Umbilical cord (tissue), 2 donors: ENCODE data around the gene ZNF175. TPM values are rescaled to one million over a fixed set of nuclear protein-coding genes. Genes with fewer than 3 reads are reported as not detected.

Experiments
- DNase-seq: peaks from one replicate; pipeline ENCODE4 v3.0.0-alpha.2; 2015; ENCODE audit warnings: low spot score
- total RNA-seq: library from RNA; depleted of rRNA; stranded (reverse); fragments of >200 nt; gene quantifications from one replicate; pipeline ENCODE4 v1.2.3, GENCODE V29; 2014; ENCODE audit warnings: low replicate concordance; ENCODE audit not compliant: insufficient read depth

Gene ZNF175
- total RNA-seq, 1 donor from 2014 or later: 17.3 TPM

DNA sequence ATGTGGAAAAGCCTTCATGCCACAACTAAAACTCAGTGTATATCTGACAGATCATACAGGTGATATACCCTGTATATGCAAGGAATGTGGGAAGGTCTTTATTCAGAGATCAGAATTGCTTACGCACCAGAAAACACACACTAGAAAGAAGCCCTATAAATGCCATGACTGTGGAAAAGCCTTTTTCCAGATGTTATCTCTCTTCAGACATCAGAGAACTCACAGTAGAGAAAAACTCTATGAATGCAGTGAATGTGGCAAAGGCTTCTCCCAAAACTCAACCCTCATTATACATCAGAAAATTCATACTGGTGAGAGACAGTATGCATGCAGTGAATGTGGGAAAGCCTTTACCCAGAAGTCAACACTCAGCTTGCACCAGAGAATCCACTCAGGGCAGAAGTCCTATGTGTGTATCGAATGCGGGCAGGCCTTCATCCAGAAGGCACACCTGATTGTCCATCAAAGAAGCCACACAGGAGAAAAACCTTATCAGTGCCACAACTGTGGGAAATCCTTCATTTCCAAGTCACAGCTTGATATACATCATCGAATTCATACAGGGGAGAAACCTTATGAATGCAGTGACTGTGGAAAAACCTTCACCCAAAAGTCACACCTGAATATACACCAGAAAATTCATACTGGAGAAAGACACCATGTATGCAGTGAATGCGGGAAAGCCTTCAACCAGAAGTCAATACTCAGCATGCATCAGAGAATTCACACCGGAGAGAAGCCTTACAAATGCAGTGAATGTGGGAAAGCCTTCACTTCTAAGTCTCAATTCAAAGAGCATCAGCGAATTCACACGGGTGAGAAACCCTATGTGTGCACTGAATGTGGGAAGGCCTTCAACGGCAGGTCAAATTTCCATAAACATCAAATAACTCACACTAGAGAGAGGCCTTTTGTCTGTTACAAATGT is 16.4 kb downstream of the ZNF175 start:
- no peak for DNase-seq

DNA sequence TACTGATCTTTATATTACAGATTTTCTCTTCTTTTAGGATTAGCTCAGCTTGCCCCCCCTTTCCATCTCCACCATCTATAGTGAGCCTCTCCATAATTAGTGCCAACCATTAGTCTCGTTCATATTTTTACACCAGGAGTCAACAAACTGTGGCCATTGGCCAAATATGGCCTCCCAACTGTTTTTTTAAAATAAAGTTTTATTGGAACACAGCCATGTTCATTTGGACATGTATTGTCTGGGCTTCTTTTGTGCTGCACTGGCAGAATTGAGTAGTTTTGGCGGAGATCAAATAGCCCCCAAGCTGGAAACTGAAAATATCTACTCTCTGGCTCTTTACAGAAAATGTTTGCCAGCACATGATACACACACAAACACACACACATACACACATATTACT is 18.4 kb downstream of the ZNF175 start:
- no peak for DNase-seq

DNA sequence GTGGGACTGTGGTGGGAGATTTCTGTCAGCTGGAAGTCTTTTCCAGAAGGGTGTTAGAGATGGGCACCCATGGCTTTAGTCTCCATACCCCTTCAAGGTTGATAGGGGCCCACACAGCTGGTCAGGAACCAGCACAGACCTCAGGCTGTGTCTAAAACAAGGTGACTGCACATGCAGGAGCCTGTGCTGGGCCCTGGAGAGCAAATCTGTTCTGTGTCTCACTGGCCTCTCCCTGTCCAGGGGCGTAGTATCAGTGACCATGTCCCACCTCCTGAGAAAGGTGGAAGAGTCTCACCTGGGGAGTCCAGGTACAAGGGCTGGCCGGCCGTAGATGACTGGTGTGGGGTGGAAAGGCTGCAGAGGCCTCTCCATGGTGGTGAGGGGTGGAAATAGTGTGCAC is 19.4 kb downstream of the ZNF175 start:
- no peak for DNase-seq

DNA sequence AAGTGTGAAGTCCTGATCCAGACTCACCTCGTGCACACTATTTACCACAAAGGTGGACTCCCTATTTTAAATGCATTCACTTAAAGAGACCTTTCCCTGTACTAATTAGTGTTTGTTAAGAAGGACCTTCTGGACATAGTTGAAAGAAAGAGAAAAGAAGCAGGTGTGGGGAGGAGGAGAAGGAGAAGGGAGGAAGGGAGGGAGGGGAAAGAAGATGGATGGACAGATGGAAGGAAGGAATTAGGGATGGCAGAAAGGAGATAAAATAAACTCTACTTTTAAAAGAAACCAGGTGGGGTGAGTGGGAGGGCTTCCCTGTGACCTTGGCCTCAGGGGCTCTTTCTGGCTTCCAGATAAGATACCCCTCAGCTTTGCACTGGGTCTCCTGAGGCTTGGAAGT is 21.4 kb downstream of the ZNF175 start:
- no peak for DNase-seq

DNA sequence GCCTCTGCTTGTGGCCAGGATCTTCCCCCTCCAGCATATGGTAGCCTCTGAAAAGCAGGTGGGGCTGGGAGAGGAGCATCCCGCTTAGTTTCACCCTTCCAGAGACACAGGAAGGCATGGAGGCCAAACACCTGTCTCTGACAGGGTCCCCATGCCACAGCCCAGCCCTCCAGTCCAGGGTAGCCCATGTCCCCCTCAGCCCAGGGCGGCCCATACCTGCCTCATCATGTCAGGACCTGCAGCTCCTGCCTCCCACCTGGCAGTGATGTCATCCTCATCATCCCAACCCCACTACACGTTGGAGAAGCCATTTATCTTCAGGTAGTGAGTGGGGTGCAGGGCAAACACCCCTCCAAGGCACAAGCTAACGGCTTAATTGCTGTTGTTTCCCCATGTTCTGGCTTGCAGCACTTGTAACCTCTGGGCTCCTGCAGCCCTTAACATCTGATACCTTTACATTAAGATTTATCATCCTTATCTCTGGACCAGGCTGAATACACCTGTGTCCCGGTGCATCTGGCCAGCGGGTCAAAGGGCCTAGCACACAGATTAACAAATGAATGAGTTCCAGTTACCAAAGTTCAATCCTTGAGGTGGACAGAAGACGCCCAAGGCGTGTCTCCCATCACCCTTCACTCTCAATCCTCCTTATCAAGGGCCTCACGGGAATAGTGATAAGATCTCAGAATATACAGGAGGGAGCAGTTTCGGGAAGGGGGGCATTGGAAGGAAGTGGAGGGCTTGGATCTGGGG is 22.2 kb downstream of the ZNF175 start:
- DNase-seq: no peak

DNA sequence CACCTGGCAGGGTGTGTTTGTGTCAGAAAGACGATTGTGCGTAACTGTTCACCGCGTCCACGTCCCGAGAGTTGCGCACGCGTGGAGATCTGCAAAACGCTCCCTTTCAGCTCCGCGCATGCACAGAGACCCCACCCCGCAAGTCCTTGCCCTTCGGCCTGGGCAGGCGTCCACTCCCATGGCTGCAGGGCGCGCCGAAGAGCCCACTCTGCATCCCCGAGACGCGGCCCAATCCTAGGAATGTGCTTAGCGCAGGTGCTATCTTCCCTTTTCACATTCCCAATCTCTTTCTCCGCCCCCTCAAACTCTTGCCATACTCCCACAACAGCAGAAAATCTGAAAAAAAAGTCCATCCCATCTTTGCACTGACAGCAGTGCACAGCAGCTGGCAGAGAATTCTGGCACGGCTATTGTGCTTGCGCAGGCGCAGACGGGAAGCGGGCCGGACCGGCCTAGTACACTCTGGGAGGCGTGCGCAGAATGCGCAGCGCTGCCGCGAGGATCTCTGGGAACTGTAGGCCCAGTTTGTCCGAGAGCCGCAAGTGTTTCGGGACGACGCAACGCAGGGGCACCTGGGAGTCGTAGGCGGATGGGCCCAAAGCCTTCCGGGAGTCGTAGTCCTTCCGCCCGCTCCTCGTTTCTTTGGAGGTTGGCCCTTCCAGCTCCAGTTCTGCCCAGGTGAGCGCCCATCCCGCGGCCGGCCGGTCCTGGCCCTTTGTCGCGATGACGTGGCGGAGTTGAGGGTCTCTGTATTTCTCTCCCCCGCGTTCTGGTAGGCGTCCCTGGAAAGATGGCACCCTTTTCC is 23.1 kb downstream of the ZNF175 start:
- peak; percentile 99 for DNase-seq

DNA sequence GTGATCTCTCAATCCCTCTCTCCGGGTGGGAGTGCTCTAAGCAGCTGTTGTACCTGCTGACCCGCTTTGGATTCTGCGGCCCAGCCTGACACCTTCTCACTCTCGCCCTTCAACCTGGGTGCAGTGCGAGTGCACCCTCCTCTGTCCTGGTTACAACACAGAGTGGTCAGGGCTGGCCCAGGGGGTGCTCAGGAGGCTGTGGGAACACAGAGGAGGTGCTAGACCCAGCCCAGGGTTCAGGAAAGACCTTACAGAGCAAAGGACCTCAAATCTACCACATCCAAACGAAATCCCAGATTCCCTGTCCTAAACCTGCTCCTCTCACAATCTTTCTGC is 23.7 kb downstream of the ZNF175 start:
- no peak for DNase-seq

DNA sequence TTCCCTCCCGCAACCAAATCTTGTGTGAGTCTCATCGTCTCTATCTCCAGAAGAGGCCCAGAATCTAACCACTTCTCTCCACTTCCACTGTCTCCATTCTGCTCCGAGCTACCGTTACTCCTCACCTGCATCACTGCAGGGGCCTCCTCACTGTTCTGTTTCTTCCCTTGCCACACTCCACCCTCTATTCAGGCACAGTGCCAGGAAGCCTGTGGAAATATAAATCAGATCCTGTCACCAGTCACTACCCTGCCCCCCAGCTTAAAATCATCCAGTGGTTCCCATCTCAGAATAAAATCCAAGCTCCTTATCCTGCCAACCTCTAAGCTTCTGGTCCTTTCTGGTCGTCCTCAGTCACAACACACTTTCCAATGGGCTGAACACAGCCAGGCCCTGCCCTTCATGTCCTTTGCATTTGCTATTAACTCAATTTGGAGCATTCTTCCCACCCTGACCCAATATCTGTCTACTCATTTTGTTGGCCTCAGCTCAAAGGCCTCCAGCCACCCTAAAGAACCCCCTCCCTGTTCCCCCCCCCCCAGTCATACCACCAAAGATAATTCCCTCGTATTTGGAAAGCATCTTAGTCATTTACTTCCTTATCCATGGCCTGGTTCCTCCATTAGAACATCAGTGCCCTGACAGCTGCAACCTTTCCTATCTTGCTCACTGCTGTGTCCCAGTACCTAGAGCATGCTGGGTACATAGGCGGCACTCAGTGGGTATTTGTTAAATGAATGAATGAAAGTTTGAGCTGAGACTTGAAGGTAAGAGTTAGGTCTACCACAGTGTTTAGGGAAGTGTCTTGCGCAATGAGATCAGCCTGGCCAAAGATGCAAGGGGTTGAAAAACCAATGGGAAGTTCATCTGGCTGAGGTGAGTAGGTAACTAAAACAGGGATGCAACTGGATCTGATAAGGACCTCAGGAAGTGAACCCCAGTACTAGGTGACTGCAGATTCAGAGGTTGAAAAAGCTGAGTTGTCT is 24.4 kb downstream of the ZNF175 start:
- DNase-seq: no peak

DNA sequence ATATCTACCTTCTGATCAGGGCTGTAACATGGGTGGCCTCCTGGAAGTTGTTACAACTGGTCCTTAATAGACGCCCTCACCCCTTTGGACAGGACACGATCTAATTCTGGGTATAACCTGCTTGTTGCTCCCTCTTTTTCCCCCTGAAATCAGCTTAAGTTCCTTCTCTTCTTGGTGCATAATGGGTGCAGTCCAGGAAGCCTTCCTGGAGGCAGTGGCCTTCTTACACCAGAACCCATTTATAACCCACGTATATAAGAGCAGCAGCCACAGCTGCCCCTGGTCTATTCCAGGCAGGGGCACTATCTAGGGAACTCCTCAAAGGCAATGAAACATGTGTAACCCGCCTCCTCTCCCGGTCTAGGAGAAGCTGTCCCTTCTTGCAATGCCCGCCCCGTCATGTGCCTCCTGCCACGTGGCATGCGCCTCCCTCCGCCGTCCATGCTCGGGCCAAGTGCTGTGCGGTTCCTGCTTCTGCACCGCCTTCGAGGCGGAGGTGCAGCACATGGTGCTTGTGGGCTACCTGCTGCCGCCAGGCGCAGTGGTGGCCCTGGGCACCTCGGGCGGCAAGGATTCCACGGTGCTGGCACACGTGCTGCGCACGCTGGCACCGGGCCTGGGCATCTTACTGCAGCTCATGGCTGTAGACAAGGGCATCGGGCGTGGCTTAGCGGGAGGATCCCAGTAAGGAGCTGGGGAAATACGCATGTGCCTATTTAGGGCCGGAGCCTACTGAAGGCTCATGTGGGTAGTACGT is 27.3 kb downstream of the ZNF175 start:
- DNase-seq: no peak

DNA sequence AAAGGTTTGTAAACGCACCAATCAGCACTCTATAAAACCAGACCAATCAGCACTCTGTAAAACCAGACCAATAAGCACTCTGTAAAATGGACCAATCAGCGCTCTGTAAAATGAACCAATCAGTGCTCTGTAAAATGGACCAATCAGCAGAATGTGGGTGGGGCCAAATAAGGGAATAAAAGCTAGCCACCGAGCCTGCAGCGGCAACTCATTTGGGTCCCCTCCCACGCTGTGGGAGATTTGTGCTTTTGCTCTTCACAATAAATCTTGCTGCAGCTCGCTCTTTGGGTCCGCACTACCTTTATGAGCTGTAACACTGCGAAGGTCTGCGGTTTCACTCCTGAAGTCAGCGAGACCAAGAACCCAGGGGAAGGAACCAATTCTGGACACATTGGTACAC is 28.0 kb downstream of the ZNF175 start:
- DNase-seq: no peak

DNA sequence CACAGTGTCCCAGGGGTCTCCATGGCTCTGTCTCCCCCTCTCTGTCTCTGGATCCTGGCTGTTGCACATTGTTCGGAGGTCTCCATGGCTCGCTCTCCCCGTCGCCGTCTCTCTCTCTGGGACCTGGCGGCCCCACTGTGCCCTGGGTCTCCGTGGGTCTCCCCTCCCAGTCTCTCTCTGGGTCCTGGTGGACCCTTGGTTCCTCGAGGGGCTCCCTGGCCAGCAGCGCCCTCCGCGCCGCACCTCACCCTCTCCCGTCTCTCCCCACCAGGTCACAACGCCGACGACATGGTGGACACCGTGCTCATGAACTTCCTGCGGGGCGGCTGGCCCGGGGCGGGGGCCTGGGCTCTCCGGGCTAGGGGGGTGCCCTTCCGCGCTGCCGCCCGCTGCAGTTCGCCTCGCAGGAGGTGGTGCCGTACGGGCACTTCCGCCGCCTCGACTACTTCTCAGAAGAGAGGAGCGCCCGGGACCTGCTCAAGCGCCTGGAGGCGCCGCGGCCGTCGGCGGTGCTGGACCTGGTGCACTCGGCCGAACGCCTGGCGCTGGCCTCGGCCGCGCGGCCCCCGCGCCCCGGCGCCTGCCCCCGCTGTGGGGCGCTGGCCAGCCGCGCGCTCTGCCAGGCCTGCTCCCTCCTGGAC is 30.0 kb downstream of the ZNF175 start:
- no peak for DNase-seq

DNA sequence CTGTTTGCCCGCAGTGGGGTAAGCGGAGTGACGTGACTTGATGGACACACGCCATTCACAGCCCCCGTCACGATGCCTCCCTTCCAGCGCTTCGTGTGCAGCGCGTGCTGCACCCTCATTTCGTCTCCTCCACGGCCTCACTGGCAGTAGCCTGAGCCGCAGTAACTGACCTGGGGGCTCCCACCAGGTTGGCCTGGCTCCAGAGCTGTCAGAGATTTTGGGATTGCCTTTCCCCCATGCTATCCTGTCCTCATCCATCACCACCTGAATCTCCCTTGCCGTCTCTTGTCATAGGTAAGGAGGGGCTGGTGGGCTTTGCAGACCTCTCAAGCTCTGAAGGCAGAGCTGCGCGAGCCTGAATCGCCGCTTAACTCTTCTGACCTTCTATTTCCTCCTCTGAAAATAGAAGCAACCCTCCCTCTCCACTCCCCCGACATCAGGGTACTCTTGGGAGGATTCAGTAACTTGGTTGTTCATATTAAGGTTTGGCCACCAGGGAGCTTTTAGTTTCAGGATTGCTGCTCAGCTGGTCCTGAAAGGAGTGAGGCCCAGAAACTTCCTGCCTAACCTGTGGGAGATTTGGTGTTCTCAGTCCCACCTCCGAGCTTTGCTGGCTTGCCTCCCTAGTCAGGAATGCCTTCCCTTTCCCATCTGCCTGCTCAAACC is 31.2 kb downstream of the ZNF175 start:
- DNase-seq: no peak

DNA sequence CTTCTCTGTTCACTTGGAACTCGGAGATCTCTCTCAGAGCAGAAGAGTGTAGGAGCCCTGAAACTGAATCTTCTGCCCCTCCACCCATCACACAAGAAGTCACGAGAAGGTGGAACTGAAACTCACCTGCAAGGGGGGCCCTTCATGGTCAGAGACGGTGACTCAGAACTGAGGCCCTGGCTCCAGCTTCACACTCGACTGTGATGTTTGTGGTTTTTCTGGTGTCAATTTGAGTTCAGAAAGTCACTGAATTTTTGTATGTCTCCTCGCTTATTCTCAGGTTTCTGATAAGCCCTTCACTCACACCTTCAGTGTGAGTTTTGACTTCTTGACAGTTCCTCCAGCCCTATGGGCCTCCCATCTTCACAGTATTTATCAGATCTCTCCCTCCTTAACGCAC is 36.0 kb downstream of the ZNF175 start:
- no peak for DNase-seq

DNA sequence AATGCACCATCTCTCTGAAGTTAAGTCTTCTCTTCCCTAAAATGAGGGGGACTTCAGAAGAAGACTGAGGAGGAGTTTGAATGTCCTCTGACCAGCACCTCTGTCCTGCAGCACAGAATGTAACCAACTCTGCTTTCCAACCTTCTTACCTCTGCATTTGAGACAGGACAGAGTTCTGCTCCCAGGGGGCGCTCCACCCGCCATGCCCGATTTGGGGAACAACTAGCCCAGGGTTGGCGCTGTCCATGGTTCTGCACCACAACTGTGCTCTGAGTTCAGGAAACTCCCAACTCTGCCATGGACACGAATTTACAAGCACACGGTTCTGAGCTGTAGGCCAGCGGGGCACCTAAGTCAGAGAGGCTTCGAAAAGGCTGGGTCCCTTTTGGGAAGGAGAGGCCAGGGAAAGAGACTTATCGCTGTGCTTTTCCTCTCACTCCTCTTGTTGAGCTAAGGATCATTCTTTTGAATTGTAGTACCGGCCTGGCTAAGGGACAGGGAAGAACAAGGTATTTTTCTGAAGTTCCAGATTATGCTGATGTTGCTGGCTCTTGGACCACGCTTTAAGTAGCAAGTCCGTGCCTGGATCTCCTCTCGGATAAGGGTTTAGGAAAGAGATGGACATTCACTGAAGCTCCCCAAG is 37.0 kb downstream of the ZNF175 start:
- peak; percentile 25 for DNase-seq

DNA sequence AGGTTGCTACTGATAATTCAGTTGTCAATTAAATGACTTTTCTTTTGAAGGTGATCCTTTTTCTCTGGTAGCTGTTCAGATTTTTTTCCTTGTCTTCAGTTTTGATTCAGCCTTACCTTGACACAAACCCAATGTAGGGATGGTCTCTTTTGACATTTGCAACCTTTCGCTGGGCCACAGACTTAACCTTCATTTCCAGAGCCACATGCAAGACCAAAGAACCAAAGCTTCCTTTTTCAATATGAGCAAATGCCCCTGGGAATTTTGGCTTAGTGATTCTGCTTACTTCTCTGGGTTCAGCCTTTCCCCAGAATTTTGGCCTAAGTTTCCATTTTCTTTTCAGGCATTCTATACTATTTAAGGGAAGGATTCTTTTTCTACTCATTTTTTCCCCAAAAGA is 39.5 kb downstream of the ZNF175 start:
- DNase-seq: no peak

DNA sequence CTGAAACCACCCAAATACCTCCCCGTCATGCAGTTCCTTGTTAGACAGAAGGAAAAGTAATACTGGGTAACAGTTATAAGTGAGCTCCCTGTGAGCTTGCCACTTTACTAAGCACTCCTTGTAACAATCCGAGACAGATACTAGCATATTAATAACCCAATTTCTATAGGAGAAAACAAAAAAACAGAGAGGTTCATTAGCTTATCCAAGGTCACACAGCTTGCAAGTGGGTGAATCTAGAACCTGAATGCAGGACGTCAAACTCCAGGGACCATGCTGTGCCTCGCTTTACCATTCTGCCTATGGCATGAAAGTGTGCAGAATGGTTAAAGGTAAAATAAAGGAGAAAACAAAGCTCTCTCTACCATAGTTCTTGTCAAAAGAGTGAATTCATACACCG is 43.7 kb downstream of the ZNF175 start:
- no peak for DNase-seq

DNA sequence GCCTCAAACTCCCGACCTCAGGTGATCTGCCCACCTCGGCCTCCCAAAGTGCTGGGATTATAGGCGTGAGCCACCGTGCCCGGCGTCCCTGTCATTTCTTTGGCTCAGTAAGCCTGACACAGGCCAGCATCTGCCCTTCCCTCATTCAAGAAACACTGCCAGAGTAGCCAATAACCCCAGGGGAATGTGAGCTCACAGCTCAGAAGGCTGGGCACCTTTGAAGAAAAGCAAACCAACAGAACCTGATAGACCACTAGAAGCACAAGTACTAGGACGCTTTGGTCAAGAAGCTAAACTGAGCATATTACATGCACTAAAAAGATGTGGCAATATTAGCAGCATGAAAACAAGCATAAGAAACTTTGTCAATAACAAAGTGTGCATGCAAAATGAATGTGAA is 44.9 kb downstream of the ZNF175 start:
- peak; percentile 44 for DNase-seq

DNA sequence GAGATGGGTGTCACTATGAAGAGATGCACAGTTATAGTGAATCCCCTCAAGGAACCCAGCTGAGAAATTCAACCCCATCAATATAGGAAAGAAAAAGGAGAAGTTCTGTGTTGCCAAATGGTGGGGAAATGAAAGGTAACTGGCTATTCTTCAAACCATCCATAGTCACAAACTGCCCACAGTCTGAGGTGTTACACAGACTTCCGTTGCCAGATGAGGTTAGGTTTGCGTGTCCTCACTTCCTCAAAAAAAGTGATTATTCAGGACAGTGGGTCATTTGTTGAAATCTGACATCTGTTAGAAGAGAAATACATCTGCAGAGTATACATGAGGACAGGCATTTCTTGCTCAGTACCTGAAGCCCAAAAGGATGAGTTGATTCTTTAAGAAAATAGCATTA is 50.1 kb downstream of the ZNF175 start:
- DNase-seq: no peak

DNA sequence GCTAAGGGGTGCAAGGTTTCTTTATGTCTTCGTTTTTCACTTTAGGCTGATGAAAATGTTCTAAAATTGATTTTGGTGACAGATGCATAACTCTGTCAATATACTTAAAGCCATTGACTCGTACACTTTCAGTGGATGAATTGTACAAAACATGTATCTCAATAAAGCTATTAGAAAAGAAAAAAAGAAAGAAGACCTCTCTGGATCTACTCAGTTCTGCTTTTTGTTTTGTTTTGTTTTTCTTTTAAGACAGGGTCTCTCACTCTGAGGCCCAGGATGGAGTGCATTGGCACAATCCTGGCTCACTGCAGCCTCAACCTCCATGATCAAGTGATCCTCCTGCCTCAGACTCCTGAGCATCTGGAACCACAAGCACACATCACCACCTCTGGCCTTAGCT is 55.6 kb downstream of the ZNF175 start:
- DNase-seq: no peak
